Dedifferentiated amniotic fluid mesenchymal stem cell (primary cell): ENCODE measurements around the gene NCEH1.
"Not testable (repeated sequence)": the region's sequence is repeated elsewhere in the genome, so short reads cannot be mapped to it uniquely, and the experiment has no call there.

Experiments used
- DNase-seq: peaks from one replicate; pipeline ENCODE4 v3.0.0-alpha.2; 2016; ENCODE audit errors: extremely low spot score

The NCEH1 gene

DNA sequence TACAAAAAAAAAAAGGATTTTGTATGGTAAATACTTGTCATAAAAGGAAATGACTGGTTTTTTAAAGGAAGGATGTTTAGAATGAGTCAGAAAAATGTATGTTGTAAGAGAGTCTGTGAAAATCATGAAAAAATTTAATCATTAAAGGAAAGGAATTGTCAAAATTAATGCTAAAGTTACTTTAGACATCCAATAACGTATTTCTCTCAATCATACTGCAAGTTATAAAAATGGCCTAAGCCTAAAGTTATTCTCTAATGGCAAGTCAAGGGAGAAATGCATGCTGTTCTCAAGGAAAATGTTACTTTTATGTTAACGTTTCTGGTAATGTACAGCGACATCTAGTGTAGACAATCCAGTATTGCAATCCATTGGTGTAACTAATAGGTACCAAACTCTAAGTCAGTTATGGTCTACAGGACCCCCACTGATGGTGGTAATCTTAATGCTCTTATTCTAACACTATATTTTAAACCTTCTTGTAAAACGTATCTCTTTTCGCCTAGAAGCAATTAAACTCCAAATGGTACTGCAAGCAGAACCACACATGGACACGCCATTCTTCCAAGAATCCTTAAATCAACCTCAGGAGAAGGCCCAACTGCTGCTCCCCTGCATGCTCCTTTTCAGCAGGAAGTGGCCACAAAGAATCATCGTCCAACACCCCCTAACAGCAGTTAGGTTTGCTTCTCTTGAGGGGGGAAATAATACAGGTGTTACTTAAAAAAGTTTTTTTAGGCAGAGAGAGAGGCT, 35.2 kb downstream of the NCEH1 start:
- DNase-seq, result peak; percentile 72

DNA sequence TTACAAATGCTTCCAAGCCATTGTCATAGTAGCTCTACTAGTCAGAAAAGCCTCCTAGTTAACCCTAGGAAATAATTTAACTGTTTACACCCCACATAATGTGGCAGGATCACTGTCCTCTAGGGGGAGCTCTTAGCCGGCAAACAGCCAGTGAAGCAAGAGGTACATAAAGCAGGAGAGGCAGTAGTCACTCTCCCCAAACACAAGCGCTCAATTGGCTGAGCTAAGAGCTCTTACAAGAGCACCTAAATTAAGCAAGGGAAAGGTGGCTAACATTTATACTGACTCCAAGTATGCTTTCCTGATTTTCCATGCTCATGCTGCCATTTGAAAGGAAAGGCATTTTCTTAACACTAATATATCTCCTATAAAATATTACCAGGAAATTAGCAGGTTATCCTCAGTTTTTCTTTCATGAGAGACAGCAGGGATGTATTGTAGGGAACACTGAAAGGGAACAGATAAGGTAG, 37.6 kb downstream of the NCEH1 start:
- DNase-seq, result peak; percentile 63

GRCh38 chr3:172669021-172669420, 41.8 kb downstream of the NCEH1 start:
- no peak for DNase-seq

DNA sequence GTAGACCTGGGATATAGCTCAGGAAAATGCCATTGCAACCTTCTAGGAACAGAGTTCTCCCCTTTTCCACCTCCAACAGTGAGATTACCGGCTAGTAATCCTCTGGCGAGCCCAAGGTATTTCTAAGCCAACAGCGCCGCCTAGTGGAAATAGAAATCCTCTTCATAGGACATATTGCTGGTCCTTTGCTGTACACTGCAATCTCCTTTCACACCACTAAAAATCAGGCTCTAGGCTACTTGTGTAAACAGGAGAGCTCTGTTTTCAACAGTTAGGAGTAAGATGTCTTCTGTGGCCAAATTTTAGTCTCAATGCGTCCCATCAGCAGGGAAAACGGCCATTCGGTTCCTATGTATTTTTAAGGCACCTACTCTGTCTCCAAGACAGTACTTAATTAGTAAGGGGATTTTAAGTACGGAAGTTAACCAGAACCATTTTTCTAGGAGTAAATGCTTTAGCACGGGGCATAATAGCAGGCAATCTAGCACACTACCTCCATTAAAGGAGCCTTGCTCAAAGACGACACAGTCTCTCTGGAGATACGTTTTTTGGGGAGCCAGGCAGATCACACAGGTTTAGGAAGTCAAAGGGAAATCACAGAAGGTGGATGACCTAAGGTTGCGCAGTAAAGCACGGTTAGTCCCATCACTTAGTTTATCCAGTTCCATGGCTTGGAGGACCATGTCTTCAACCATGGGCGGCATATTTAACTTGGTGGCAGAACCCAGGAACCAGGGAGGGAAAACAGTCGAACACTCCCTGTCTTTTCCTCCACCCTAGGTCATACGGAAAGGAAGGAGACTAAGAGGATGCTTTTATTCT, 43.8 kb downstream of the NCEH1 start:
- peak; percentile 83 for DNase-seq

GRCh38 chr3:172666181-172666872, 44.5 kb downstream of the NCEH1 start:
- no peak for DNase-seq

GRCh38 chr3:172665510-172665909, 45.4 kb downstream of the NCEH1 start:
- DNase-seq, result not testable (repeated sequence)

GRCh38 chr3:172660421-172660820, 50.4 kb downstream of the NCEH1 start:
- not testable (repeated sequence) for DNase-seq

DNA sequence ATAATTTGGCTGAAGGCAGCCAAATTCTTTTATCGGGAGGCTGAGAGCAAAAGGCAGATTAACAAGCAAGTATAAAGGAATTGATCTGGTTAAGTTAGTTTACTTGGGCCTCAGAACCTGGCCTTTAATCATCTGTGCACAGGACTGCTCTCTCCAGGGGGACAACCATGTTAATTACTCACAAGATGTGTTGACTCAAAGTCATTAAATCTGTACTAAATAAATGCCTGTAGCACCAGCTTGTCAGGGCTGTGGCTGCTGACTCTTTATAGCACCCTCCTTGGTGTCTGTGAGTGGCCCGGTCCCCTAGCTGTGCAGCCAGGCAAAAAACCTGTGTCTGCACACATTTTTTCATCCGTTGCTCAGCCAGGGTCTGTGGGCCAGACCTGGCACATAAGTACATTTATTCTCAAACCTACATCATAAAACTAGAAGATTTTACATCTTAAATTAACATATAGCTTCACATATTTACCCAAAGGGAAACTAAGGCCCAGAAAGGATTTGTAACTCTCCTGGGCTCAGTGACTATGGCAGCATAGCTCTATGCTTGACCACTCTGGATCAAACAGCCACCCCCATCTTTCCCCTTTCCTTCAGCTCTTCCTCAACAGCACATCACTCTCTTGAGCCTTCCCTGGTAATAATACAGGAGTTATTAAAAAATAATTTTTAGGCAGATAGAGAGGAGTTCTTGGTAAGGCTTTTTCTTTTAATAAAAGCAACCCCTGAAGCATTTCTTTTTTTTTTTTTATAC, 51.4 kb downstream of the NCEH1 start:
- no peak for DNase-seq

- DNase-seq, result no peak
Measured at GRCh38 chr3:172658344-172659245, 52.3 kb downstream of the NCEH1 start.

GRCh38 chr3:172656602-172657001, 54.3 kb downstream of the NCEH1 start:
- no peak for DNase-seq

GRCh38 chr3:172655388-172655787, 55.5 kb downstream of the NCEH1 start:
- DNase-seq, result no peak

GRCh38 chr3:172654470-172654869, 56.4 kb downstream of the NCEH1 start:
- no peak for DNase-seq

DNA sequence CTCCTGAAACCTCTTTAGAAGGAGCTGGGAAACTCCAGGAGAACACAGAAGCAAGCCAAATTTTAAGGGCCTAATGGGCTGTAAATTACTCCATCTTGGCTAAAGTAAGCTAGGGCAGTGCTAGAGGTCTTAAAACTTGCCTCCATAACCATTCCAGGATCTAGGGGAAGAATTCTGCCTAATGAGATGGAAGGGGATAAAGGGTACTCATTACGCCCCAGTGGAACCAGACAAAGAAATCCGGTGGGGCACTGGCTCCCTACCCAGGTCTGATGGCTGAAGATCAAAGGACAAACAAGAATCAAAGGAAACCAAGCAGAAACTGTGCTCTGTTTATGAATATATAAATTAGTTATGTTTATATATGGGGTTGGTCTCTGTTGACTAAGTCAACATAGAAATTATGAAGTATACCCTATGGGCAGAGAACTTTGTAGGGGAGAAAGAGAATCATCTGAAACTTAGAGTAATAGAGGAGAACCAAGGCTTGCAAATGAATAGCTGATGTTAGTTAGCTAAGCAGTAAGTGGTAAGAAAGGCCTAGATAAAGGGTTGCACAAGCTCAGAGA, 57.8 kb downstream of the NCEH1 start:
- no peak for DNase-seq

DNA sequence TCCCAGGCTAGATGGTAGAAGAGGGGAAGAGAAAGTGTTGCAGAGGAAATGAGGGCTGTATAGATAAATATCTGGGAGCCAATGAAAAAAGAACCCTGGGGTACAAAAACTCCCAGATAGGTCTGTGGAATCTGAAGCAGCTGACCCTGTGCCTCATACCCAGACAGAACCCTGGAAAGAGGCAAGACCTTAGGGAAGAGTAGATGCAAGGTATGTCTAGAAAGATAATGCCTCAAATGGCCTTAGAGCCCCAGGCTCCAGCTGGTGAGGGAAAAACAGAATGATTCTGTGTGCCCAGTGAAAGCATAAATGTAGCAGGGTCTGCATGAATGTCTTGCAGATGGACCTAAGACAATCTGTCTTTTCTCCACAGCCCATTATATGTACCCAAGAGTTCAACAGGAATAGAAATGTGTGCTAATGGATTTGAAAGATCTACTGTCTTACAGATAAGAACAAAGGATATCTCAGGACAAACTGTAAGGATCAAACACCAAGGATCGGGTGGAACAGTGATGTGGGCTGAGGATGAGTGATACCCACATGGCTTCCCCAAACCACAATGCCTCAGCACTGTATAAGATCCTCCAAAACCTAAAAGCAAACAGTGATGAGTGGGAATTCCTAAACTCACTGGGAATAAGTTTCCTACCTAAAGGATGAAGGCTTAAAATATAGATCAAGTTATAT, 58.8 kb downstream of the NCEH1 start:
- no peak for DNase-seq

- DNase-seq, result no peak
Measured at GRCh38 chr3:172649987-172650386, 60.9 kb downstream of the NCEH1 start.

- no peak for DNase-seq
Measured at GRCh38 chr3:172648747-172649146, 62.1 kb downstream of the NCEH1 start.

GRCh38 chr3:172647823-172648222, 63.0 kb downstream of the NCEH1 start:
- no peak for DNase-seq

DNA sequence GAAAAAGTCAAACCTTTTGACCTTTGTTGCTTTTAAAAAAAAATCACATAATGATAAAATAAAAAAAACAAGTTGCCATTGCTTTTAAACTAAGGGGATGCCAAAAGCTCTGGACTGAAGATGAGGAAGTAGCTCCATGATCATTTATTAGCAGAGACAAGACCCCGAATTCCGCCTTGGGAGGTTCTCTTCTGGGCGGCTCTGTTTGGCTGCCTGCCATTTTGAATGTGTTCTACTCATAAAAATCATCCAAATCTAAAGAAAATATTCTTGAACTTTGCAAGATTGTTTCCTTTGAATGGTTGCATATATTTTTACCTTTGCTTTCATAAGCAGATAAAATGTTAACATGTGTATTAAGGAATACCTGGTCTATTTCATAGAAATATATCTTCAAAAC, 63.8 kb downstream of the NCEH1 start:
- no peak for DNase-seq

DNA sequence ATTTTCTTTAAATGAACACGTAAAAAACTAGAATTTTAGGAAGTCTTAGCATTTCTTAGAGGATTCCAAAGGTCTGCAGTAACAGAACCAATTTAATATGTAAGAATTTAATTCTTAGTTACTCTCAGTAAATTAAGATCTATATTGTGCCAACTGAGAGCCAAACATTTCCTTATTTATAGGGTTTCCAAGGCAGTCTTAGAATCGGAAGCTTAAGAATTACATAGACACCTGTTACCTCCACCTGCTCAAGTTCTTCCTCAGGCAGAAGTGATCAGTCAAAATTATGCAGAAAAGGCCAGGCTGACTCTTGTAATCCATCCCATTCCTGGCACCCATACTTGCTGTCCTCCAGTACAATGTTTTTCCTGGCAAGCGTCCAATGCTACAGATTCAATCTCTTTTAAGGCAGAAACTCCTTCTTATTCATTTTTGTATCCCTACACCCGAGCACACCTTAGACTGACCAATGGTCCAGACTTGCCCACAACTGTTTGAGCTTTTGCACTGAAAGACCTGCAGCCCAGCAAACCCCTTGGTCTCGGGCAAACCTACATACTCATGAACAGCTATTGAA, 64.3 kb downstream of the NCEH1 start:
- DNase-seq, result no peak
